ENCODE measurements around the gene BNIP2.

DNA sequence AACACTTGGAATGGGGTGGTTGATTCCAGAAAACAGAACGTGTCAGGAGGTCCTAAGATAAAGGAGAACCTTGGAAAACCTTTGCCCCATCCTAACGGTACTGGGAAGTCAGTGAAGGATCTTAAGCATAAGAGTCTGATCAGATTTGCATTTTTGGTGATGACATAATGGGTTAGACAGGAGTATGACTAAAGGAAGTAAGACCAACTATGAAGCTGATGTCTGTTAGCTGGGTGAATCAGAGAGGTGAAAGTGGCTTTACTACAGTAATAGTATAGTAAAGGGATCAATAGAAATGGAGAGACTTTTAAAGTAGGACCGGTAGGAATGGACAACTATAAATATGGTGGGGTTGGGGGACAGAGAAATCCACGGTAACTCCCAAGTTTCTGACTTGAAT is 44.4 kb downstream of the BNIP2 start:
- TF ChIP-seq CTCF (IDR thresholded peaks at IDR 0.05) (no peak), POLR2A (IDR thresholded peaks at IDR 0.05) (no peak)

Data from thyroid gland (tissue), 4 donors.